HFFc6 (cell line): ENCODE results near the gene CCDC194. TPM values are rescaled to one million over a fixed set of nuclear protein-coding genes. Genes with fewer than 3 reads are reported as not detected.

Experiments
- DNase-seq: peaks from one replicate; pipeline ENCODE4 v3.0.0-alpha.2; 2018
- H3K27ac Mint-ChIP-seq: 2 replicates; pipeline ENCODE4 v1.8.0; 2020; ENCODE audit warnings: mild to moderate bottlenecking, mixed read lengths
- H3K27me3 Mint-ChIP-seq: 2 replicates; pipeline ENCODE4 v1.8.0; 2021; ENCODE audit warnings: mild to moderate bottlenecking, moderate library complexity, mixed read lengths; ENCODE audit not compliant: insufficient read depth
- H3K36me3 Mint-ChIP-seq: 2 replicates; pipeline ENCODE4 v1.8.0; 2021; ENCODE audit warnings: low read depth, mixed read lengths
- H3K4me1 Mint-ChIP-seq: 2 replicates; pipeline ENCODE4 v1.8.0; 2020; ENCODE audit warnings: low read depth, mixed read lengths
- H3K4me3 Mint-ChIP-seq: 2 replicates; pipeline ENCODE4 v1.8.0; 2020; ENCODE audit warnings: mild to moderate bottlenecking, moderate library complexity, mixed read lengths
- H3K9me3 Mint-ChIP-seq: 2 replicates; pipeline ENCODE4 v1.8.0; 2020; ENCODE audit warnings: mild to moderate bottlenecking, mixed read lengths
- CTCF ChIP-seq: fragments of 200-600 bp; sonication (generic); IDR thresholded peaks from 2 replicates; pipeline ENCODE4 v1.5.0; 2021; ENCODE audit warnings: antibody characterized with exemption, mild to moderate bottlenecking
- total RNA-seq, 6 experiments: library from RNA; stranded (reverse); fragmentation: NEBNext Ultra II Directional; extraction: Animal tissue kit (Norgen Biotek cat#: 25700); gene quantifications; 2 replicates in 1 of 6; 3 replicates in 5 of 6; pipeline ENCODE4 v1.2.3, GENCODE V29; 2021

The CCDC194 gene
- total RNA-seq, 6 experiments from 2014 or later = not detected

GRCh38 chr19:17352608-17353280 is 41.3 kb downstream of the CCDC194 start:
- no peak overlapping the region for H3K4me3 Mint-ChIP-seq
- no peaks in the 10 kb centered on the region for H3K36me3 Mint-ChIP-seq
- TF ChIP-seq CTCF = no peak
- no peak overlapping the region for H3K27ac Mint-ChIP-seq
- no peak for DNase-seq
- no peaks in the 10 kb centered on the region for H3K9me3 Mint-ChIP-seq
- peaks cover 16% of the 10 kb centered on the region for H3K27me3 Mint-ChIP-seq
- peaks cover 8% of the 10 kb centered on the region for H3K4me1 Mint-ChIP-seq

- no peak for DNase-seq
- TF ChIP-seq CTCF = no peak
- H3K9me3 Mint-ChIP-seq = no peaks in the 10 kb centered on the region
- H3K4me3 Mint-ChIP-seq = no peak overlapping the region
- no peak overlapping the region for H3K27ac Mint-ChIP-seq
- peaks cover 14% of the 10 kb centered on the region for H3K27me3 Mint-ChIP-seq
- peaks cover 13% of the 10 kb centered on the region for H3K4me1 Mint-ChIP-seq
- no peaks in the 10 kb centered on the region for H3K36me3 Mint-ChIP-seq
Measured at GRCh38 chr19:17351815-17352435, 42.1 kb downstream of the CCDC194 start.

GRCh38 chr19:17348700-17349099 is 45.3 kb downstream of the CCDC194 start:
- peak; percentile 23 for DNase-seq
- Mint-ChIP-seq H3K27ac (peak overlapping the region; percentile 53; the same call in 1 of the 2 replicates), H3K27me3 (peaks cover 14% of the 10 kb centered on the region), H3K4me3 (peak overlapping the region; percentile 76), H3K4me1 (peaks cover 13% of the 10 kb centered on the region), H3K36me3 (no peaks in the 10 kb centered on the region), H3K9me3 (no peaks in the 10 kb centered on the region)
- no peak for TF ChIP-seq CTCF

- Mint-ChIP-seq H3K4me1 (peaks cover 13% of the 10 kb centered on the region), H3K27ac (no peak overlapping the region), H3K36me3 (no peaks in the 10 kb centered on the region), H3K9me3 (no peaks in the 10 kb centered on the region), H3K27me3 (peaks cover 7% of the 10 kb centered on the region), H3K4me3 (no peak overlapping the region)
- no peak for DNase-seq
- TF ChIP-seq CTCF = no peak
Measured at GRCh38 chr19:17347877-17348276, 46.1 kb downstream of the CCDC194 start.

- peaks cover 13% of the 10 kb centered on the region for H3K4me1 Mint-ChIP-seq
- H3K36me3 Mint-ChIP-seq = no peaks in the 10 kb centered on the region
- no peak for DNase-seq
- H3K4me3 Mint-ChIP-seq = no peak overlapping the region
- no peak for TF ChIP-seq CTCF
- H3K27ac Mint-ChIP-seq = no peak overlapping the region
- H3K9me3 Mint-ChIP-seq = no peaks in the 10 kb centered on the region
- H3K27me3 Mint-ChIP-seq = peaks cover 7% of the 10 kb centered on the region
Measured at GRCh38 chr19:17347361-17347760, 46.6 kb downstream of the CCDC194 start.
